GM18507 (cell line): Measurements from ENCODE around the gene EXTL1.
"Not testable (repeated sequence)": the region's sequence is repeated elsewhere in the genome, so short reads cannot be mapped to it uniquely, and the experiment has no call there.

Experiments
- DNase-seq: peaks from one replicate; pipeline ENCODE4 v3.0.0; 2011; ENCODE audit warnings: low read depth; ENCODE audit not compliant: insufficient read length; ENCODE audit errors: extremely low spot score
- FAIRE-seq: peaks from 2 replicates; lab custom pipeline; 2011; peaks lifted over from hg19 to GRCh38; lab: Jason Lieb, UNC

EXTL1 gene

DNA sequence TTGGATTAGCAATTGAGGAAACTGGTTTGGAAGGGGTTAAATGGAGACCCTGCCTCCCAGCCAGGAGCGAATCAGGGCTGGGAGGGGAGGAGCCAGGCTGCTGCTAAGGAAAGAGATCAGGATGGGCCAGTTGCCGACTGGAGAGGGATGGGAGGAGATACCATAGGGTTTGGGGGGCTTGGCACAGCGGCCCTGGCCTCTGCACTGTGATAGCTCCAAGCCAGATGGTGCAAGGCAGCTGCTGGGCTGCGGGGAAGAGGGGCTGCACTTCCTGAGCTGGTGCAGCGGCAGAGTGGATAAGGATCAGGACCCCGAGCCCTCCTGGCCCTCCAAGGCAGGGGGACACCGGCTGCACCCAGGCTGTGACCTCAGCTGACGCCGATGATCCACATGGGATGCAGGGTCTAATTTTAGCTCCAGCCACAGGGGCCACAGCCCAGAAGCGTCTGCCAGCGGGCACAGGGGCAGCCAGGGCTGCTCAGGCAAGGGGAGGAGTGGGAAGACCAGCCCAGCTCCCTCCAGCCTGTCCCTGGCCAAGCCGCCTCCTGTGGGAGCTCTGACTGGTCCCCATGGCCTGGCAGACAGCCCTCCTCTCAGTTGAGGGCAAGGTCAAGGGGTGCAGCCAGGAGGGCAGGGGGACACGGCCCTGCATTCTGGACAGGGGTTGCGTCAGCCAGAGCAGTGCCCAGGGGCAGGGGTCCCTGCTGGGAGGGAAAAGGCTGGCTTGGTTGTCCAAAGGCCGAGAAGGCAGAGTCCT, at the start of gene EXTL1:
Gene EXTL1 (plus strand): TSS at position 129 of the 757 bp plus-strand sequence. CDS start 872 bp downstream, outside the sequence.
- DNase-seq (no peak), FAIRE-seq (no peak)

DNA sequence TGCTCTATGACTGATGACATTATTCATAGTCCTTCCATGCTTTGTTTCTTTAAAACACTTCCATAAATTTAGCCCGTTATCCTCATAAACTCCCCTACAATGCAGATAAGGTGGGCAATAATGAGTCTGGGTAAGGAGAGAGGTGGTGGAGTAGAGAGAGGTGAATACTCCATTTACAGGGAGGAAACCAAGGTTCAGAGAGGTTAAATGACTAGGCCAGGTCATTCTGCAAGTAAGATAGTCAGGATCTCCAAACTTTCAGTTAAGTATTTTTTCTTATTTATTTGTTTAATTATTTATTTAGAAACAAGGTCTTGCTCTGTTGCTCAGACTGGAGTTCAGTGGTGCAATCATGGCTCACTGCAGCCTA, 49.8 kb upstream of the EXTL1 start:
- FAIRE-seq: no peak
- no peak for DNase-seq

DNA sequence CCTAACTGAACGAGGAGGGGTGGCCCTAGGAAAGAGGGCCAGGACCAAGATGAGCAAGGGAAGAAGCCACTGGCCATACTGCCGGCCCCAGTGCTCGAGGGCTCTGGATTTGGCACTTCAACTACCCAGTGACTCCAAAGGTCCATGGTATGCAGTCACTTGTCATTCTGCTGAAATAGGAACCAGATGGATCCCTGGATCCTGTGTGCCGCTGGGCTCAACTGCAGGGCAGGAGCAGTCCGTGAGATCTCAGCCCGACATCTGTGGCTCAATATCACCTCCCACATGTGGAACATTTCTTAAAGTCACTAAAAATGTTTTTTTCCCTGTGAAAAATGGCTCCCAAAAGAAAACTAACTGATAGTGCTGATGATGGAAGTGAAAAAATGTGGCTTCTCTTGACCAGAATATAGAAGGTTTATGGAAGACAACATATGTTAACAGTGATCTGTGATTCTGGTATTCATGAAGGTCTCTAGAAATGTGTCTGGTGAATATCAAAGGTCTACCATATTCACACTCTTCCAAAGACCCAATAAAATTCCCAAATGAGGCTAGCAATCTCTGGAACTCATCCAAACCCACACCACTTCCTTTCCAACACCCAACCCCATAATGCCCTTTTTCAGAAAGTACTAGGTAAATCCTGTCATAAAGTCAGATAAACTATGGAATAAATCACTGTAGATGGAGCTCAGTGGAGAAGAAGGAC, 47.8 kb upstream of the EXTL1 start:
- FAIRE-seq (no peak), DNase-seq (no peak)

DNA sequence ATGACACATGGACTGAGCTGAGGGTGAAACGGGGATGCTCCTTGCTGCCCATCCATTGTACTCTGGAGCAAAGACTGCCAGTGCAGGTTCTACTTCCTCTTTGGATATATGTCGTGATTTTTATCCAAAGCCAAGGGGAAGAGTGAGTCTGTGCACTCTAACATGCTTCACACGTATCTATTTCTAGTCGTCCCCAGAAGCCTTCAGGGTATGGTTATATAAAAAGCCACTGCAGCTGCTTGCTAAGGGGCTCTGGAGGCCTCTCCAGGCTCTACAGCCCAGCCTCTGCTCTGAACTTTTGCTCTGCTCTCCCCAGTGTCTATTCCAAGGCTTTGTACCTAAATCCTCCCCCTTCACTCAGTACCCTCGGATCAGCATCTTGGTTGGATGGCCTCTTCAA, 43.8 kb upstream of the EXTL1 start:
- no peak for FAIRE-seq
- DNase-seq: no peak

DNA sequence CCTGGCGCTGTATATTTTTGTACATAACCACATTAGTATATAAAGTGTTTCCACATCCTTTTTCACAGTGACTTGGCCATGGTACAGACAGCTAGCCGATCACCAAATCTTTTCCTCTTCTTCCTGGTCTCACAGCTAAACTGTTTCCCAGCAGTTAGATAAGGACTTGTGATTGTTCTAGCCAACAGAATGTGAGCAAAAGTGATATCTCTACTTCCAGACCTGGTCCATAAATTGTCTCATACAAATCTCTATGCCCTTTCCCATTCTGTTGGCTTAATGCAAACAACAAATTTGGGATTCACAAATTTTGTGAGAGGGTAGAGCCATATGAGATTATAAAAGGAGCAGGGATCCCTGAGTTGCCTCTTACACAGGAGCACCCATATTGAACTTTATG, 43.2 kb upstream of the EXTL1 start:
- FAIRE-seq (no peak), DNase-seq (no peak)

DNA sequence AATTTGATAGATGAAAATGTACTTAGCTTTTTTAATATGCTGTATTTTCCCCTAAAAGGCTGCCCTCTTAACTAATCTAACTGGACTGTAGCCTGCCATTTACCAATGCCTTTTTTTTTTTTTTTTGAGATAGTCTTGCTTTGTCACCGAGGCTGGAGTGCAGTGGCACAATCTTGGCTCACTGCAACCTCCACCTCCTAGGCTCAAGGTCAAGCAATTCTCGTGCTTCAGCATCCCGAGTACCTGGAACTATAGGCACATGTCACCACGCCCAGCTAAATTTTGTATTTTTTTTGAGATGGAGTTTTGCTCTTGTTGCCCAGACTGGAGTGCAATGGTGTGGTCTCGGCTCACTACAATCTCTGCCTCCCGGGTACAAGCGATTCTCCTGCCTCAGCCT, 42.4 kb upstream of the EXTL1 start:
- no peak for FAIRE-seq
- no peak for DNase-seq

GRCh38 chr1:25985171-25985570, 36.4 kb upstream of the EXTL1 start:
- no peak for FAIRE-seq
- DNase-seq: no peak

- FAIRE-seq (no peak), DNase-seq (no peak)
Observed at GRCh38 chr1:25985670-25986069, 35.9 kb upstream of the EXTL1 start.

- FAIRE-seq: not testable (repeated sequence)
Observed at GRCh38 chr1:25986773-25987172, 34.8 kb upstream of the EXTL1 start.

GRCh38 chr1:25987951-25988350, 33.6 kb upstream of the EXTL1 start:
- FAIRE-seq (no peak), DNase-seq (no peak)

More at GRCh38 chr1:25986773-25987172, 34.8 kb upstream of the EXTL1 start:
- DNase-seq: not testable (repeated sequence)

DNA sequence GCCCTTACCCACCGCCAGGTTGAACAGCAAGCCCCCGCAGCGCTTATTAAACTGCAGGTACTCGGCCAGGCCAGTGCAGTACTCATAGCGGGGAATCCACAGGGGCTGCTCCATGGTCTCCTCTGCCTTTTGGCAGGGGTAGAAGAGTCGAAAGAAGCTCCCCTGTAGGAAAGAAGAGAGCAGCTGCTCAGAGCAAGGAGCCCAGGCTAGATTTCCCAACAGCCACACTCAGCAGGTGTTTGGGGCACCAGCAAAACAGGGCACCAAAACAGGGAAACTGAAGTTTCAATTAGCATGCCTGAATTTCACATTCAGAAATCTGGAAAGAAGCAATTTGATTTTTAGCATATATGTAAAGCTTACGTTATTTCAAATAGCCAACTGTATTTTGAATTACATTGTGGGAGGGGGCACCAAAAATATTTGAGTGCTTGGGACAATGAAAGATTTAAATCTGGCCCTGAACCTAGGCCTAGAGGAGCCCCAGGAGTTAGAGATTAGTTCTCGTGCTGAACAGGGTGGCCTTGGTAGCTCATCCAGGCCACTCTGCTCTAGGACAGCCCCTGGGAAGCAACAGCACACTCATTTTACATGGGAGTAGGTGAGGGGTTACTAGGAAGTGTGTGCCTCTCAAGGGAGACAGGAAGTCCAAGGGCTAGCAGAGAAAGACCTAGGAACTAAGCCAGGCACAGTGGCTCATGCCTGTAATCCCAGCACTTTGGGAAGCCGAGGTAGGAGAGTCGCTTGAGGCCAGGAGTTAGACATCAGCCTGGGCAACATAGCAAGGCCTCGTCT, 31.9 kb upstream of the EXTL1 start:
- DNase-seq (no peak), FAIRE-seq (no peak)

GRCh38 chr1:25990251-25990650, 31.3 kb upstream of the EXTL1 start:
- DNase-seq (no peak), FAIRE-seq (no peak)

GRCh38 chr1:25990702-25991395, 30.7 kb upstream of the EXTL1 start:
- DNase-seq (no peak), FAIRE-seq (no peak)

- DNase-seq: no peak
- no peak for FAIRE-seq
Observed at GRCh38 chr1:25991937-25992688, 29.5 kb upstream of the EXTL1 start.

DNA sequence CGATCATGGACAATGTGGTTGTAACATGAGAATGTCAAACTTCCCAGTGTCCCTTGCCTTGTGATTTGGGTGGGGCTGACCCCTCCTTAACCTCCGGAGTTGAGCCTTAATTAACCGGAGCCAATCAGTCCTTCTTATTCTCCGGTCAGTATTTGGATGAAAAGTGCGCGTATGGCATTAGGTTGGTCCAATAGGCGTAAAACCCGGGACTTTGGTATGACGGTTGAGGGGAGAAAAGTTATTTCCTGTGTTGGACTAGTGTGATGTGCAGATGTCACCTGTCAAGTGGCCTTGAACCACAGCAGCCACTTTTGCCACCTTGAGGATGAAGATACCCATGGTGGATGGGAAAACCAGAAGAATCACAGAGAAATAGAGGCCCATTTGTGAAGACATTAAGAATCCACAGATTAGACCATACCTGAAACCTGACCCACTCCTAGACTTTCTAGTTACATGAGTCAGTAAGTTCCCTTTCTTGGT, 28.8 kb upstream of the EXTL1 start:
- DNase-seq (no peak), FAIRE-seq (no peak)

DNA sequence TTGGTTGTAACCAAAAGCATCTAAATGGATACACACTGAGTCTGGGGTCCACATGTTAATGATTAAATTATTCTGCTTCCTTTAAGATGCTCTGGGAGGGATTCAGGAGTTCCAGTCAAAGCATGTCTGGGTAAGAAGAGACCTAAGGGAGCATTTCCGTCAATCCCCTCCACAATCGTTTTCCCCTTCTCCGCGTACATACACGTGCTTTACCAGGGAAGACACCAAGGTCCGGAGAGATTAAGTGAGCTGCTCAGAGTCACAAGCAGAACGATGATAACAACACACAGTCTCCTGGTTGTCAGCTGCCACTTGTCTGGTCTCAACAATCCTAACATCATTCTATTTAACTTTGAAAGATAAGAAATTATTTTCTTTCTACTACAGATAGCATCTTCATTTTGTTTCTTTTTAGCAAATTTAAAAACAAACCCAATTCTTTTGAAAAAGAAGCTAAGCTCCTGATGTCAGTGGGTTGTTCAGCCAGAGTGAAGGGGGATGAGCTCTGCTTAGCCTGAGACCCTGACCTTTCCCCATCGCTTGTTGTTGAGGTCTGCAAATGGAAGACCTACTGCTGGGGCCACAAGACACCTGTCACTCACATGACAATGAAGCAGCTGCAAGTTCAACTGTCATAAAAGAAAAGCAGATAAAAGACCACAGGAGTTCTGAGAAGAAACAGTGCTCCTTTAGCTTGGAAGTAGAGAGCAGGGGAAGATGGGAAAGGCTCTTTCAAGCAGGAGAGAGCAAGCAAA, 28.2 kb upstream of the EXTL1 start:
- DNase-seq (no peak), FAIRE-seq (no peak)

DNA sequence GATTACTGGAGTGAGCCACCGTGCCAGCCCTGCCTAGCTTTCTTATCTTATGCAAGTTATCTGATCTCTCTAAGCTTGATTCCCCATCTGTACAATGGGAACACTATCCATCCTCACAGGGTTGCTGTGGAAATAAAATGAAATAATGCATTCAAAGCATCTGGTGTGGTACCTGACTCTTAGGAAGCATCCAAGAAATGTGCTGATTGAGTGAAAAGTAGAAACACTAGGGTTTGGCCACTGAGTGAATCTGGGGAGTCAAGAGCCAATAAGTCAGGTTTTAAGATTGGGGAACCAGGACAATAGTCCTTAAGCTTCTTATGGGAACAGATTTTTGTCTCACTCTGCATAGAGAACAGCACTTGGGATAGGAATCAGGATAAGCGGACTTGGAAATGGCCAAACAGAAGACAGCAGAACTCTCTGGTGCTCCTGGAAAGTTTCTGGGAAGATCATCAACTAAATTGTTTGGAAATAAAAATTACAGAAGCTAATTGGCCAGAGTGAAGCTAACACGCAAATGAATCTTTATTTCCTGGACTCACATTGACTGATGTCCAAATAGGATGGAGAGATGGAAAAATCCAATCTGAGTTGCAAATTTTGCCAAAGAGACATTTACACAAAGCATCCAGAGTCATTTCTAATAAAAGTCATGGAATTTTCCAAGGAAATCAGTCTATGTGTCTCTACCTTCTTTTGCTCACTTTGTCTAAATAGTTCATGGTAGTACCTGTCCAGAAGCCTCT, 27.0 kb upstream of the EXTL1 start:
- FAIRE-seq (no peak), DNase-seq (no peak)
